ENCODE data around the gene ZBTB46. TPM values are rescaled to one million over a fixed set of nuclear protein-coding genes. Genes with fewer than 3 reads are reported as not detected.

Gene ZBTB46
- total and polyA plus RNA-seq, 9 donors: 4.1 to 55.1 (median 34.7) TPM

- intact Hi-C loops (cut with DNase I): no loop called here
- no peak overlapping the region for H3K4me3 ChIP-seq
- WGBS, 3 donors: 87 to 90% (median 88%) methylated on average over 26 of the region's 26 CpGs
- H3K9me3 ChIP-seq: no peaks in the 10 kb centered on the region
- TF ChIP-seq CTCF (IDR thresholded peaks at IDR 0.05) (no peak), POLR2A (IDR thresholded peaks at IDR 0.05) (no peak), EP300 (IDR thresholded peaks at IDR 0.05) (no peak)
- no peak overlapping the region for H3K27ac ChIP-seq
- no peaks in the 10 kb centered on the region for H3K36me3 ChIP-seq
- H3K4me1 ChIP-seq (ENCODE audit: insufficient read depth): peaks cover 23% of the 10 kb centered on the region
- H3K27me3 ChIP-seq: no peaks in the 10 kb centered on the region
- DNase-seq: peak in 1 of 5 donors; percentile 27
Measured at GRCh38 chr20:63768591-63769515, 62.2 kb downstream of the ZBTB46 start.

GRCh38 chr20:63767886-63768285, 63.2 kb downstream of the ZBTB46 start:
- no peak for TF ChIP-seq EP300 (IDR thresholded peaks at IDR 0.05)
- TF ChIP-seq POLR2A (IDR thresholded peaks at IDR 0.05): no peak
- TF ChIP-seq CTCF (IDR thresholded peaks at IDR 0.05): no peak
- intact Hi-C loops (cut with DNase I): no loop called here
- H3K9me3 ChIP-seq: no peaks in the 10 kb centered on the region
- H3K4me3 ChIP-seq: no peak overlapping the region
- WGBS, 3 donors: 77 to 88% (median 80%) methylated on average over 7 of the region's 7 CpGs
- no peak overlapping the region for H3K27ac ChIP-seq
- H3K4me1 ChIP-seq (ENCODE audit: insufficient read depth): peaks cover 15% of the 10 kb centered on the region
- H3K27me3 ChIP-seq: no peaks in the 10 kb centered on the region
- H3K36me3 ChIP-seq: no peaks in the 10 kb centered on the region
- DNase-seq: no peak

- Histone ChIP-seq H3K27me3 (no peaks in the 10 kb centered on the region), H3K9me3 (no peaks in the 10 kb centered on the region), H3K4me3 (no peak overlapping the region), H3K4me1 (ENCODE audit: insufficient read depth) (peaks cover 11% of the 10 kb centered on the region), H3K36me3 (no peaks in the 10 kb centered on the region), H3K27ac (no peak overlapping the region)
- DNase-seq: peak in 3 of 5 donors; percentile 55 to 81 (median 76)
- 20 to 58% (median 40%) methylated on average over 18 of the region's 18 CpGs for whole genome bisulfite sequencing, 3 donors
- TF ChIP-seq EP300 (IDR thresholded peaks at IDR 0.05): no peak
- no peak for TF ChIP-seq POLR2A (IDR thresholded peaks at IDR 0.05)
- TF ChIP-seq CTCF (IDR thresholded peaks at IDR 0.05): no peak
- intact Hi-C loops (cut with DNase I): no loop called here
Measured at GRCh38 chr20:63767456-63767855, 63.6 kb downstream of the ZBTB46 start.

GRCh38 chr20:63766695-63767426, 64.2 kb downstream of the ZBTB46 start:
- Histone ChIP-seq H3K4me3 (no peak overlapping the region), H3K27me3 (no peaks in the 10 kb centered on the region), H3K9me3 (no peaks in the 10 kb centered on the region), H3K36me3 (no peaks in the 10 kb centered on the region), H3K27ac (no peak overlapping the region), H3K4me1 (ENCODE audit: insufficient read depth) (peaks cover 10% of the 10 kb centered on the region)
- 51 to 87% (median 57%) methylated on average over 38 of the region's 38 CpGs for WGBS, 3 donors
- no peak for TF ChIP-seq EP300 (IDR thresholded peaks at IDR 0.05)
- intact Hi-C loops (cut with DNase I): no loop called here
- peak in 1 of 5 donors; percentile 47 for DNase-seq
